Adipose tissue (tissue), 3 donors: ENCODE measurements around the gene ZNF334. TPM values are rescaled to one million over a fixed set of nuclear protein-coding genes. Genes with fewer than 3 reads are reported as not detected.

Experiments used
- H3K27ac ChIP-seq: one replicate; pipeline ENCODE4 v1.5.1; 2013; ENCODE audit warnings: low read depth, low read length
- WGBS, 3 donors: extraction: QIAGEN DNeasy Blood & Tissue Kit; methylation state at CpG; one replicate each; pipeline ENCODE4 v1.1.7; 2013; 5-methylcytosine and 5-hydroxymethylcytosine counted together
- polyA plus RNA-seq, 3 donors: library from polyadenylated mRNA; stranded (reverse); fragments of 200-250 nt; gene quantifications; one replicate each; pipeline ENCODE4 v1.2.3, GENCODE V29; 2013
- donor health status: healthy with polysubstance abuse.
- donor health status: Bipolar disorder and iron deficiency.
- donor health status: healthy.

ZNF334 gene
- polyA plus RNA-seq: 1 to 10 TPM; 1.3 to 2.9 (median 2.3) TPM

- no peak within 1 kb of the TSS for H3K27ac ChIP-seq
- WGBS, 3 donors: 2 to 3% (median 2%) methylated on average over 45 to 49 of the region's 49 CpGs
Observed at GRCh38 chr20:46512943-46513844, at the start of gene ZNF334. Gene ZNF334, minus strand, starts transcription at chr20:46513559. Its CDS starts 1,457 bp downstream, at chr20:46512102.

GRCh38 chr20:46562373-46563169 is 49.2 kb upstream of the ZNF334 start:
- H3K27ac ChIP-seq: no peak overlapping the region
- WGBS, 3 donors: 13 to 15% (median 15%) methylated on average over 19 of the region's 19 CpGs

GRCh38 chr20:46562009-46562372 is 48.6 kb upstream of the ZNF334 start:
- WGBS, 3 donors: 37 to 46% (median 45%) methylated on average over 5 of the region's 5 CpGs
- H3K27ac ChIP-seq: no peak overlapping the region

- H3K27ac ChIP-seq: no peak overlapping the region
- 77 to 83% (median 78%) methylated on average over 7 of the region's 7 CpGs for WGBS, 3 donors
Observed at GRCh38 chr20:46559685-46560440, 46.5 kb upstream of the ZNF334 start.

- 90 to 95% (median 94%) methylated on average over 3 of the region's 3 CpGs for WGBS, 3 donors
- no peak overlapping the region for H3K27ac ChIP-seq
Observed at GRCh38 chr20:46559001-46559400, 45.6 kb upstream of the ZNF334 start.

- H3K27ac ChIP-seq: no peak overlapping the region
- 50 to 77% (median 51%) methylated on average over 5 of the region's 5 CpGs for whole genome bisulfite sequencing, 3 donors
Observed at GRCh38 chr20:46558511-46558959, 45.2 kb upstream of the ZNF334 start.

- 66 to 71% (median 69%) methylated on average over 8 of the region's 8 CpGs for WGBS, 3 donors
Observed at GRCh38 chr20:46557231-46557956, 44.0 kb upstream of the ZNF334 start.

GRCh38 chr20:46555370-46555956 is 42.1 kb upstream of the ZNF334 start:
- WGBS, 3 donors: 80 to 87% (median 85%) methylated on average over 4 of the region's 4 CpGs

More at GRCh38 chr20:46557231-46557956, 44.0 kb upstream of the ZNF334 start:
- H3K27ac ChIP-seq: no peak overlapping the region

GRCh38 chr20:46554828-46555227 is 41.5 kb upstream of the ZNF334 start:
- no peak overlapping the region for H3K27ac ChIP-seq
- 65 to 75% (median 70%) methylated on average over 3 of the region's 3 CpGs for WGBS, 3 donors

More at GRCh38 chr20:46555370-46555956, 42.1 kb upstream of the ZNF334 start:
- no peak overlapping the region for H3K27ac ChIP-seq

GRCh38 chr20:46553926-46554325 is 40.6 kb upstream of the ZNF334 start:
- no peak overlapping the region for H3K27ac ChIP-seq
- 91 to 95% (median 95%) methylated on average over 3 of the region's 3 CpGs for WGBS, 3 donors

GRCh38 chr20:46552460-46553420 is 39.4 kb upstream of the ZNF334 start:
- 51 to 74% (median 53%) methylated on average over 4 of the region's 4 CpGs for WGBS, 3 donors
- no peak overlapping the region for H3K27ac ChIP-seq

- H3K27ac ChIP-seq: no peak overlapping the region
- 72 to 80% (median 72%) methylated on average over 12 of the region's 12 CpGs for WGBS, 3 donors
Observed at GRCh38 chr20:46551522-46552381, 38.4 kb upstream of the ZNF334 start.

GRCh38 chr20:46550461-46550860 is 37.1 kb upstream of the ZNF334 start, which contains the start of gene OCSTAMP:
Gene OCSTAMP, minus strand, starts transcription at chr20:46550654. Its CDS starts 94 bp downstream, at chr20:46550560.
- H3K27ac ChIP-seq: no peak within 1 kb of the TSS
- WGBS, 3 donors: 46 to 68% (median 50%) methylated on average over 9 of the region's 9 CpGs

- no peak overlapping the region for H3K27ac ChIP-seq
- whole genome bisulfite sequencing, 3 donors: 84 to 91% (median 89%) methylated on average over 4 of the region's 4 CpGs
Observed at GRCh38 chr20:46549188-46549972, 36.0 kb upstream of the ZNF334 start.

- 82 to 87% (median 84%) methylated on average over 5 of the region's 5 CpGs for WGBS, 3 donors
- H3K27ac ChIP-seq: no peak overlapping the region
Observed at GRCh38 chr20:46548688-46549087, 35.3 kb upstream of the ZNF334 start.
